ENCODE measurements around the gene JPT2. TPM values are rescaled to one million over a fixed set of nuclear protein-coding genes. Genes with fewer than 3 reads are reported as not detected.

JPT2 gene
- total RNA-seq, 4 donors from 2014 or later = 8.7 to 28.2 (median 15.9) TPM

GRCh38 chr16:1632638-1632970 lies 45.5 kb upstream of the JPT2 start:
- H3K27ac ChIP-seq = no peak overlapping the region
- TF ChIP-seq POLR2A (IDR thresholded peaks at IDR 0.05) (no peak), CTCF (IDR thresholded peaks at IDR 0.05 in 4 of 5, conservative IDR thresholded peaks at IDR 0.05 in 1 of 5) (no peak)
- no peaks in the 10 kb centered on the region for H3K4me1 ChIP-seq
- H3K9me3 ChIP-seq = no peaks in the 10 kb centered on the region
- in situ Hi-C loops (cut with MboI; ENCODE audit: low sequenced_read_pairs in 4 of 4) = no loop called here
- intact Hi-C loops (cut with DNase I; ENCODE audit: low total_unique reads) = no loop called here
- H3K27me3 ChIP-seq = no peaks in the 10 kb centered on the region
- DNase-seq = no peak
- no peak for ATAC-seq
- peaks cover 0 to 45% of the 10 kb centered on the region in 2 donors for H3K36me3 ChIP-seq
- H3K4me3 ChIP-seq = no peak overlapping the region

- Histone ChIP-seq H3K36me3 (peaks cover 0 to 53% of the 10 kb centered on the region in 2 donors), H3K27me3 (no peaks in the 10 kb centered on the region), H3K27ac (no peak overlapping the region), H3K9me3 (no peaks in the 10 kb centered on the region), H3K4me1 (no peaks in the 10 kb centered on the region), H3K4me3 (no peak overlapping the region)
- TF ChIP-seq CTCF (IDR thresholded peaks at IDR 0.05 in 4 of 5, conservative IDR thresholded peaks at IDR 0.05 in 1 of 5) (no peak), POLR2A (IDR thresholded peaks at IDR 0.05) (no peak)
- DNase-seq = no peak
- intact Hi-C loops (cut with DNase I; ENCODE audit: low total_unique reads) = no loop called here
- ATAC-seq = no peak
- in situ Hi-C loops (cut with MboI; ENCODE audit: low sequenced_read_pairs in 4 of 4) = no loop called here
Measured at GRCh38 chr16:1633310-1633709, 44.8 kb upstream of the JPT2 start.

GRCh38 chr16:1634541-1634940 lies 43.5 kb upstream of the JPT2 start:
- no peak for TF ChIP-seq CTCF (IDR thresholded peaks at IDR 0.05 in 4 of 5, conservative IDR thresholded peaks at IDR 0.05 in 1 of 5)
- TF ChIP-seq POLR2A (IDR thresholded peaks at IDR 0.05) = no peak
- in situ Hi-C loops (cut with MboI; ENCODE audit: low sequenced_read_pairs in 4 of 4) = no loop called here
- no peaks in the 10 kb centered on the region for H3K9me3 ChIP-seq
- H3K4me1 ChIP-seq = no peaks in the 10 kb centered on the region
- no peak for DNase-seq
- no peaks in the 10 kb centered on the region for H3K27me3 ChIP-seq
- ATAC-seq = no peak
- no peak overlapping the region for H3K4me3 ChIP-seq
- no peak overlapping the region for H3K27ac ChIP-seq
- peaks cover 0 to 60% of the 10 kb centered on the region in 2 donors for H3K36me3 ChIP-seq
- intact Hi-C loops (cut with DNase I; ENCODE audit: low total_unique reads) = no loop called here

GRCh38 chr16:1635070-1635469 lies 43.0 kb upstream of the JPT2 start:
- no peaks in the 10 kb centered on the region for H3K4me1 ChIP-seq
- in situ Hi-C loops (cut with MboI; ENCODE audit: low sequenced_read_pairs in 4 of 4) (no loop called here), intact Hi-C loops (cut with DNase I; ENCODE audit: low total_unique reads) (no loop called here)
- H3K9me3 ChIP-seq = no peaks in the 10 kb centered on the region
- TF ChIP-seq POLR2A (IDR thresholded peaks at IDR 0.05) (no peak), CTCF (IDR thresholded peaks at IDR 0.05 in 4 of 5, conservative IDR thresholded peaks at IDR 0.05 in 1 of 5) (no peak)
- no peak overlapping the region for H3K4me3 ChIP-seq
- ATAC-seq (no peak), DNase-seq (no peak)
- H3K27me3 ChIP-seq = no peaks in the 10 kb centered on the region
- no peak overlapping the region for H3K27ac ChIP-seq
- H3K36me3 ChIP-seq = peaks cover 0 to 63% of the 10 kb centered on the region in 2 donors

- in situ Hi-C loops (cut with MboI; ENCODE audit: low sequenced_read_pairs in 4 of 4) (no loop called here), intact Hi-C loops (cut with DNase I; ENCODE audit: low total_unique reads) (no loop called here)
- TF ChIP-seq CTCF (IDR thresholded peaks at IDR 0.05 in 4 of 5, conservative IDR thresholded peaks at IDR 0.05 in 1 of 5) (no peak), POLR2A (IDR thresholded peaks at IDR 0.05) (no peak)
- DNase-seq (no peak), ATAC-seq (no peak)
- peaks cover 13 to 15% of the 10 kb centered on the region in 2 donors for H3K4me1 ChIP-seq
- peaks cover 0 to 69% of the 10 kb centered on the region in 2 donors for H3K36me3 ChIP-seq
- no peak overlapping the region for H3K4me3 ChIP-seq
- H3K9me3 ChIP-seq = no peaks in the 10 kb centered on the region
- H3K27me3 ChIP-seq = no peaks in the 10 kb centered on the region
- peak overlapping the region in 1 of 4 donors; percentile 16 for H3K27ac ChIP-seq
Measured at GRCh38 chr16:1637526-1637925, 40.6 kb upstream of the JPT2 start.

Measured in gastrocnemius medialis (tissue), 4 donors.